Stimulated activated CD4-positive, alpha-beta T cell treated with anti-CD3 and anti-CD28 coated beads, Interleukin-12 subunit alpha, Interleukin-12 subunit beta, amount 100 ng/mL, for 4 hours (primary cell): Measurements from ENCODE around the gene DDX55.
A peak's percentile ranks its signal among the peaks of the same experiment; 100 is the strongest.

ENCODE experiments used
- DNase-seq: peaks from one replicate; pipeline ENCODE4 v3.0.0-alpha.2; 2020

DDX55 gene

GRCh38 chr12:123614531-123614930 is 12.6 kb downstream of the DDX55 start:
- no peak for DNase-seq

- no peak for DNase-seq
Measured at GRCh38 chr12:123617144-123617543, 15.2 kb downstream of the DDX55 start.

DNA sequence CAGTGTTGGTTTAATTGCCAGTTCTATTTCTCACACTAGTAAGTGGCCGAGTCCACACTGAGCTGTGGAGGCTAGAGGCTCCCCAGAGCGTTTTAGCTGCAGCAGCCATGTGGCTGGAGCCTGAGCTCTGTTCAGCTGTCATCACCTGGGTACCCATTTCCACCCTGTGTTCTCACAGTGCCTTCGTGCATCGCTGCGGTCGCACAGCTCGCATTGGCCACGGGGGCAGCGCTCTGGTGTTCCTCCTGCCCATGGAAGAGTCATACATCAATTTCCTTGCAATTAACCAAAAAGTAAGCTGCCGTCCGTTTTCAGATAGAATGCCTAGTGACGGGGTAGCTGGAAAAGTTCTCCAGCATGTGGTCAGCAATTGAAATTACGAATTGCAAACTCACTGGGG is 15.7 kb downstream of the DDX55 start:
- no peak for DNase-seq

DNA sequence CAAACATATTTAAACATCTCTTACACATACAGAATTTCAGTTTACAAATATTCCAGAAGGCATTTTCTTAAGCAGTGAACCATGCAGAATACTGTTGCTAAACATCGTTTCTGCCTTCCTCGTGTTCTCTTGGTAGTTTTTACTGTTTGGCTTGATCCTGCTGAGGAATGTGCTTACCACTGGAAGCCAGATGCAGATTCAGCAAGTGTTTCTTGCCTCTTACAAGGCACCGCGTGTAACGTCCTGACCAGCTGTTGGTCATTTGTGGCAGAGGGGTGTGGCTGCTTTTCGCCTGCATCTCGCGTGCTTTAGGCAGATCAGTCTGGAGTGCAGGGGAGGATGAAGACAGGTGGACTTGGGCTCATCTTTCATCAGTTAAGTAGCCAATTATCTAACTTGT is 19.2 kb downstream of the DDX55 start:
- no peak for DNase-seq

DNA sequence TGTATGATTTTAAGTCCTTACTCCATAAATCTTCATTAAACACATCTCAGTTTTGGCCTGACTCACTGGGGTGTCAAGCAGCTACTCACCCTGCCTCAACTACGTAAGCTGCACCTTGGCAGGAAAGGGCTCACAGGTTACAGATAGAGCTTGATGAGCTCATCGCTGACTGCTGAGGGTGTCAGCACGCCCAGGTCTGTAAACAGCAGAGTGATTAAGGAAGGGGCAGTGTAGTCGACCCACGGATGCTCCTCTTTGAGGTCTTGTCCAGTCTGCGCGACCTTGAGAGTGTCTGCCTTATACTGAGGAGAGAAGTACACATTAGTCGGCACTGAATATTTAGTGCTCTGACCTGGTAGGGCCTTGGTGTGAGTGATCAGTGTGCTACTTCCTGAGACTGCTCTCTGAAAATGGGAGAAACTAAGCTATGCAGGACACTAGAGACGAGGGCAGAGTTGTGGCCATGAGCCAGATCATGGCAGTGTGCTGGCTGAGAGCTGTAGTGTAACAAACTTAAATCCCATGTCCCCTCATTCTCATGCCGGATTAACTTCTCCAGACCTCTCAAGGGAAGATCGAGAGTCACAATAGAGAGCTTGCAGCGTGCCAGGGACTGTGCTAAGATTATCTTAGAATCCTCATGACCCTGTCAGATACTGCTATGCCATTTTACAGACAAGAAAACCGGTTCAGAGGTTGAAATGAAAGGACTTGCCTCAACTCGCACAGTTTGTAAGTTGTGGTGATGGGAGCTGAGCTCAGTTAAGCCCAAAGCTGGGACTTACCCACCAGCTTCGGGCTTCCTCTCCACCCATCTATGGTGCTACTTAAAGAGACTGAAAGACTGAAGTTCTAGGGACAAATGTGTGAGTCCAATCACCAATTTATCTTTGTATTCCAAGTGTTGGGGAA is 20.0 kb downstream of the DDX55 start:
- DNase-seq, result no peak

DNA sequence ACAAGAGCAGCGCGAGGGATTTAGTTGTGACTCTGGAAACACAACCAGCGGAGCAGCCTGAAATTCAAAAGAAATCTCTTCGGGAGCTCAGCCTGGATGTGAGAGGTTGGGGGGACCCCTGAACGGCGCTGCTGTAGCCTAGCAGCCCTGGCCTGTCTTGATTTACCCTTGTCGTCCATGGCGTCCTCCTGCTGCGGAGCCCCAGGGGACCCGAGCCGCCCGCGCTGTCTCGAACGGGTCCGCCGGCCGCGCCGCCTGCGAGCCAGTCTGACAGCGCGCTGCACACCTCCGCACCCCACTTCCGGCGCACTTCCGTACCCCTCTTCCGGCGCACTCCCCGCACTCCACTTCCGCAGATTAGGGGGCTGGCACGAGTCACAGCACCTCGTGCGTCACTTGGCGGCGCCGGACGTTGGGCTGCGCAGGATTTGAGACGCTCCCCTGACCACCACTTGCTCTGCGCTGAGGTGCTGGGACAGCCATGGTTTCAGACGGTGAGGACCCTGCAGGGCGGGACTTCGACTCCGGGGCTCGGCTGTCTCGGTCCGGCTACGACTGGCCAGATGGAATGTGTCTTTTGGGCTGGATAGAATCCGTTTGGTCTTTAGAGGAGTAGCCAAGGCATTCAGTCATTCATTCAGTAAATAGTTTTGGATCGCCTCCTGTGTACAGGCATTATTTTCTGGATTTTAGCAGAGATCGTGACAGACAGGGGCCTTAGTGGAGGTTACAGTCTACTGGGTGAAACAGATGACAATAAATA is 31.7 kb downstream of the DDX55 start, which contains the start of the genes EIF2B1 and GTF2H3:
Gene EIF2B1 (minus strand): TSS at position 308 of the 763 bp plus-strand sequence. CDS start 129 bp downstream, at position 179.
Gene GTF2H3 (plus strand): TSS at position 451 of the 763 bp plus-strand sequence. CDS start 31 bp downstream, at position 482.
- DNase-seq, result peak; percentile 95

DNA sequence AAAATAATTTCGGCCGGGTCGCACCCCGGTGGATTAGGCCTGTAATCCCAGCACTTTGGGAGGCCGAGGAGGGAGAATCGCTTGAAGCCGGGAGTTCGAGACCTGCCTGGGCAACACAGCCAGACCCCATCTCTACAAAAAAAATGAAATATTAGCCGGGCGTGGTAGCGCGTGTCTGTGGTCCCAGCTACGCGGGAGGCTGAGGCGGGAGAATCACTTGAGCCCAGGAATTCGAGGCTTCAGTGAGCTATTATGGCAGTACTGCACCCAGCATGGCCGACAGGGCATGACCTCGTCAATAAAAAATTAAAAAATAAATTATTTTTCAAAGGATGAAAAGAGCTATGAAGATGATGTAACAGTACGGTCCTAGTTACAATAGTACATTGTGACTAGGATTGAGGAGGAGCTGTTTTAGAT is 32.3 kb downstream of the DDX55 start:
- DNase-seq, result no peak

GRCh38 chr12:123643911-123644310 is 42.0 kb downstream of the DDX55 start:
- DNase-seq, result no peak

GRCh38 chr12:123645380-123645779 is 43.5 kb downstream of the DDX55 start:
- DNase-seq, result no peak

DNA sequence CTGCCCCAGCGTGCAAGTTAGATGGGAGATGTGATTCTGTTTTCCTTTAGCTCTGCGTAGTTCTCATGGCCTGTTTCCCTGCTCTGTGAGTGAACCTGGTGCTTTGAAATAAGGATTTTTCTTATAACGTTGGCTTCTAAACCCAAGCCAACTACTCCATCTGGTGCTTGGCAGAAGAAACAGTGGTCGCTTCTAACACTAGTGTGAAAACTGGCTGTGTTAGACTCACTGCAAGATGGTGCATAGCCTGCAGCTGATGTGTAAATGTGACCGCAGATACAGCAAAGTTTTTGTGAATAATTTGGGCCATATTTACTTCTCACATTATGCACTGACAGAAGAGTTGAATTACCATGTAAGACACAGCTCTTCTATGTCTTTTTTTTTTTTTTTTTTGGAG is 44.0 kb downstream of the DDX55 start:
- DNase-seq, result no peak

GRCh38 chr12:123648401-123648800 is 46.5 kb downstream of the DDX55 start:
- no peak for DNase-seq

- DNase-seq, result no peak
Measured at GRCh38 chr12:123654129-123654701, 52.3 kb downstream of the DDX55 start.

DNA sequence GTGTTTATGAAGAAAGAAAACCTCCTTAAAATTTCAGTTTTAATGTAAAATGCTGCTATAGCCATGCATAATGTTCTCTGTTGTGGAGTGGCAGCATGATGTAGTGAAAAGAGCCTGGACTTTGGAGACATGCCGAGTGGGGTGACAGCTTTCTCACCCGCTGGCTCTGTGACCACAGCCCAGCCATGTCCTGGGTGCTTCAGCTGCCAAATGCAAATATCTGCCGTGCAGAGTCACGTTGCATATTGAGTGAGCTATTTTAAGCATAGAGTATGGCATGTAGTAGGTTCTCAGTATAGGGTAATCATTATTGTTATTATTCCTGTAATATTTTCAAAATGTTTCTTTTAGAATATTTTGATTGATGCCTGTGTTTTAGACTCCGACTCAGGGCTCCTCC is 53.5 kb downstream of the DDX55 start:
- no peak for DNase-seq

GRCh38 chr12:123656392-123656791 is 54.5 kb downstream of the DDX55 start:
- DNase-seq, result no peak

DNA sequence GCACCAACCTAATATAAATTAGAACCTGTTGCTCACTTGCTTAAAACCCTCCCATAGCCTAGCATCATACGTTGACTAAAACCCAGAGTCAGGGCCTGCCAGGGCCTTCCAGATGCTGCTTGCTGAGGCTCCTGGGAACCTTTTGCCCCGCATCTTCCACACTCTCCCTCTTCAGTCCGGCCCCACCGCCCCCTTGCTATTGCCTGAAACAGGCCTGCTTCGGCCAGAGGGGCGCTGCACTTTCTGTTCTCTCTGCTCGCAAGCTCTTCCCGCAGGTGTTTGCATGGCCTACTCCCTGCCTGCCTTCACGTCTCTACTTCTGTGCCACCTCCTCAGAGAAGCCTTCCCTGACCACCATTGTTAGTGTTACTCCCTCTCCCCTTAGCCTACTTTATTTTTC is 55.3 kb downstream of the DDX55 start:
- DNase-seq, result no peak

GRCh38 chr12:123659996-123660727 is 58.3 kb downstream of the DDX55 start:
- no peak for DNase-seq

- DNase-seq, result no peak
Measured at GRCh38 chr12:123667771-123668170, 65.9 kb downstream of the DDX55 start.
